COR-L47 (cell line): ENCODE data around the gene CDC42BPA.

Experiments
- DNase-seq: peaks from one replicate; lab custom pipeline; 2025; lab: John Stamatoyannopoulos, UW

The CDC42BPA gene

DNA sequence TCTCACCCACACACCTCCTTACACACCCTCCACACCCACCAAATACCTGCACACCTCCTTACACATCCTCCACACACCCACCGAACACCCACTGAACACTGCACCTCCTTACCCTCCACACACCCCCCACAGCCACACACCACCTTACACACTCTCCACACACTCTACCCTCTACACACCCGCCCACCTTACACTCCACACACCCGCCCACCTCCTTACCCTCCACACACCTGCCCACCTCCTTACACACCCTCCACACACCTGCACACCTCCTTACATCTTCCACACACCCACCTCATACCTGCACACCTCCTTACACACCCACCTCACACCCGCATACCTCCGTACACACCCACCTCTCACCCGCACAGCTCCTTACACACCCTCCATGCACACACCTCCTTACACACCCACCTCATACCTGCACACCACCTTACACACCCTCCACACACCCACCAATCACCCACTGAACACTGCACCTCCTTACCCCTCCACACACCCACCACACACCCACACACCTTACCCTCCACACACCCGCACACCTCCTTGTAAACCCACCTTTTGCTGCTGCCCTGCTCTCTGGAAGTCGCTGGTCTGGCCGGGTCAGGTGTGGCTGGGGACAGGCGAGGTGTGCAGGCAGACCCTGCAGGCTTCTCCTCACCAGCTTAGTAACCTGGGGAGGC, 339.7 kb downstream of the CDC42BPA start:
- no peak for DNase-seq

DNA sequence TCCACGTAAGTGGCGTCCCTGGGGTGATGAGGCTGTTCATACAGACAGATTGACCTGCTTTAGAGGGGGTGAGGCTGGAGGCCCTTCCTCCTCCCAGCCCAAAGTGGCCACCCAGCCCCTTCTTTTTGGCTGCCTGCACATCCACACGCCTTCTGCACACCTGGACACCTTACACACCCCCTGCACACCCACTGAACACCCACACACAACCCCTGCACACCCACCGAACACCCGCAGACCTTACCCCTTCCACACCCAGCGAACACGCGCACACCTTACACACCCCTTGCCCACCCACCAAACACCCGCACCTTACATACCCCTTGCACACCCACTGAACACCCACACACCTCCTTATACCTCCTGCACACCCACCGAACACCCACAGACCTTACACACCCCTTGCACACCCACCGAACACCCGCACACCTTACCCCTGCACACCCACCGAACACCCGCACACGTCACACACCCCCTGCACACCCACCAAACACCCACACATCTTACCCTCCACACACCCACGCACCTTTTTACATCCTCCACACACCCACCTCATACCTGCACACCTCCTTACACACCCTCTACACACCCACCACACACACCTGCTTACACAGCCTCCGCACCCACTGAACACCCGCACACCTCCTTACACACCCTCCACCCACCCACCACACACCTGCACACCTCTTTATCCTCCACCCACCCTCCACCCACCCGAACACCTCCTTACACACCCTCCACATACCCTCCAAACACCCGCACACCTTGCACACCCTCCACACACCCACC, 340.5 kb downstream of the CDC42BPA start:
- no peak for DNase-seq

DNA sequence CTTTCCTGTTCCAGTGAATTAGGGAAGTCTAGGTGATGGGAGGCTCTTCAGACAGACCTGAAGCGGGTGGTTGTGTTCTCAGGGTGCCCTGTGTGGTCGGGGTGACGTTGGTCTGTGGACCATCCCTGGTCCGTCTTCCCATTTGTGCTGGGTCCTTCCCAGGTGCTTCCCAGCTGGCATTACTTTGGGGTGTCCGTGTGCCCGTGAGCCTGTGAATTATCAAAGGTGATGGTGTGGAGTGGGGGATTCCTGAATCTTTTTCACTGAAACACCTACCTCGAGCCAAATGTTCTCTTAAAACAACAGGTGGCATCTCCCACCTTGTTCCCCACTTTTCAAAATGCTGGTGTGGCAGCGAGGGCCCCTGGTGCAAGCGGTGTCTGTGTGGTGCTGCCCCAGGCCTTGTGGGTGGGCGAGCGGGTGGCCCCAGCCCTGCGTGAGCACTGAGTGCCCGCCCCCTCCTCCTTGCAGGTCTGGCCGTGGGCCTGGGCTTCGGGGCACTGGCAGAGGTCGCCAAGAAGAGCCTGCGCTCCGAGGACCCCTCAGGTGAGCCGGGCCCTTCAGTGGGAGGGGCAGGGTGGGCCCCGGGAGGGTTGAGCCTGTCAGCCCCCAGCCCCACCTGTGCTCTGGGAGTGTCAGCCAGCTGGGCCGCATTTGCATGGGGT, 341.2 kb downstream of the CDC42BPA start:
- no peak for DNase-seq

DNA sequence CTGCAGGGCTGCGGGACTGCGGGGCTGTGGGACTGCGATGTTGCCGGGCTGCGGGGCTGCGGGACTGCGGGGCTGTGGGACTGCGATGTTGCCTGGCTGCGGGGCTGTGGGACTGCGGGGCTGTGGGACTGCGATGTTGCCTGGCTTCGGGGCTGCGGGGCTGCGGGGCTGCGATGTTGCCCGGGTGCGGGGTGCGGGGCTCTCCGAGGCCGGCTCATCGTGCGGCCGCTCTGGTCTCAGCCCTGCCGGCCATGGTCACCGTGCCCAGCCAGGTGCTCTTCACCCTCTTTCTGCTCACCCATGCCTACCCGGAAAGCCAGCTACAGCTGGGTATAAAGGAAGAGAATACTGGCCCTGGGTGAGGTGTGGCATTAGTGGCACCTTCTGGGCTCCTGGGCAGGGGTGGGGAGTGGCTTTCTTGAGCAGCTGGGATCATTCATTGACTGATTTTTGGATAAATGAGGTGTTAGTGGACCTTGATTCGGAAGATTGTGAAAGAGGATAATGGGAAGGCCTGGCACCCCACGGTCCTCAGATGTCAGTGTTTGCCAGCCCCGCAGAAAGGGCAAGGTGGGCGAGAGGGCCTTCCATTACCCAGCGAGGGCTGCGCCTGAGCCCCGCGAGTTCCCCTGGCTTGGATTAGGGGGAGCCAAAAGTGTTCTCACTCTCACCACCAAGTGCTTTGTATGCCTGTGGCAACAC, 341.9 kb downstream of the CDC42BPA start:
- DNase-seq: no peak

DNA sequence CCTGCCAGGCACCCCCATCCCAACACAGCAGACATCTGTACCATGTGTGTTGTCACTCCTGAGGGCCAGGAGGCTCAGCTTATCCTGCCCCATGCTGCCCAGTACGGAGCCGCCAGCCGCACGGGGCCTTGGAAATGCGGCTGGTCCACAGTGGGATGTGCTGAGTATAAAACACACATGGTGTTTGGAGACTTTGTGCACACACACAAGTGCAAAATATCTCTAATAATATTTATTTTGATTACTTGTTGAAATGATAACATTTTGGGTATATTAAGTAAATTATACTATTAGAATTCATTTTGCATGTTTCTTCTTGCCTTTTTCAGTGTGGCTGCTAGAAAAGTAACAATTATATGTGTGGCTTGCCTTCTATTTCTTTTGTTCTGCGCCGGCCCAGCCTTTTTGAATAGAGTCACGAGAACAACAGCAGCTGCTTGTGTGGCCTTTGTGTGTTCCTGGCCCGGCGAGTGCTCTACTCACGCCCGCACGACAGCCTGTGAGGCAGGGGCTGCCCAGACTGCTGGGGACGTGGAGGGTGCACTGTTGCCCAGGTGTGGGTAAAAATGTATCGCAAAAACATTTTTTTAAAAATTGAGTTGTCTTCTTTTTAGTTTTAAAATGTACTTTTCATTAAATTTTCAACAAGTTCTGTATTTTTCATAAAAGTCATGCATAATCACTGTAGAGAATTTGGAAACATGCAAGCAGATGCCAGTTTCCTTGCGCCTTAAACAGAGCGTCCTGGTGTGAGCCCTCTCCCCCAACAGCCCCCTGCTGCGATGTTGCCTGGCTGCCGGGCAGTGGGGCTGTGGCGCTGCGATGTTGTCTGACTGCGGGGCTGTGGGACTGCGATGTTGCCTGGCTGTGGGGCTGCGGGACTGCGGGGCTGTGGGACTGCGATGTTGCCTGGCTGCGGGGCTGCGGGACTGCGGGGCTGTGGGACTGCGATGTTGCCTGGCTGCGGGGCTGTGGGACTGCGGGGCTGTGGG, 342.7 kb downstream of the CDC42BPA start:
- peak; percentile 84 for DNase-seq

DNA sequence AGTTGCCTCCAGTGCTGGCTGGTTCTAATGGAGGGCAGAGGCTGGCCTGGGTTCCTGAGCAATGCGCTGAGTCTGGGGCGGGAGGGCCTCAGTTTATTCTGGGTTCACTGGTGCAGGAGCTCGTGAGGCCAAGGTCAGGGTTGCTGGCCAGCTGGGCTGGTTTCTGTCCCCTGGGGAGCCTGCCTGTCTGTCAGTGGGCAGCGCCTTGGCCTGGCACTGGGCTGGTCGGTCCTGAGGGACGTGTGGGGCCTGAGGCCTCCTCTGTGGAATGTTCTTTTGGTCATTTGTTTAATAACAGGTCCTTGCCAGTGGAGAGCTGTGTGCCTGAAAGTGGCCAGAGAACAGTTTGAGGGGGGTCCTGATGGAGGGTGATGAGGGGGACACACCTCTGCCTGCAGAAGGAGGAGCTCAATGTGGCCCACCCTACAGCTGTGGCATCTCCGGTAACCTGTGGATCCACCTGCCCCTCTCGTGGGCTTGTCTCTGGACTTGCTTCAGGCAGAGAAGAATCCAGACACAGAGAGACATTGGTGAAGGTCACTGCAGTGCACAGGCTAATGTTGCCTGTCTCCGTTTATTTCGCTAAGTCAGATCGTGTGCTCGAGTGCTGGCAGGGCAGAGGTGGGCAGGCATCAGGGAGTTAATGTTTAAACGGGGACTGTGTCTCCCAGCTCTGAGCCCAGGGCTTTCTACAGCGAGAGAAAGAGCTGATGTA, 343.6 kb downstream of the CDC42BPA start:
- DNase-seq: no peak

DNA sequence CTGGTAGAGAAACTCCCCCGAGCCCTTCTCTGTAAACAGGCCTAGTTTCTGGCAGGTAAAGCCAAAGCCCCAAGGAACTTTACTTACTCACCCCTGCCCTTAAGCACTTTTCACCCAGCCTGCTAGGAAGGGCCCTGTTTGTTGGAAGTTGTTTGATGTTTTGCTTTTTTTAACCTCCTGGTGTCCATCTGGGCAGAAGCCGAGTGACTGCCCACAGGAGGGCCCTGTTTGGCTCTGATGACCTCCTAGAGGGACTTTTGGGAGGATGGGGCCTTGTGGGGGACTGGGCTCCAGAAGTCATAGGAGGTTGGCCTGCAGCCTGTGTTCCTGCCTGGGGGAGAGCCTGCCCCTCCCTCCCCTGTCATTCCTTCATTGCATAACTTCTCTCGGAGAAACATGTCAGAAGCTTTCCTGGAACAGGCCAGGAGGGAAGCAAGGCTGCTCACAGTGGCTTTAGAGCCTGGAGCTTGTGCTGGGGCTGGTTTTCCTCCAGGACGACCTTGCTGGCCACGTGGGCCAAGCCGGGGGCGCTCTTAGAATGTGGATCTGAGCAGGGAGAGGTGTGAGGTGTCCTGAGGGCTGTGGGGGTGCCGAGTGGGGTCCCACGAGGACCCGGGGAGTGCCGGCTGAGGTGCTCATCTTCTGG, 344.3 kb downstream of the CDC42BPA start:
- no peak for DNase-seq

DNA sequence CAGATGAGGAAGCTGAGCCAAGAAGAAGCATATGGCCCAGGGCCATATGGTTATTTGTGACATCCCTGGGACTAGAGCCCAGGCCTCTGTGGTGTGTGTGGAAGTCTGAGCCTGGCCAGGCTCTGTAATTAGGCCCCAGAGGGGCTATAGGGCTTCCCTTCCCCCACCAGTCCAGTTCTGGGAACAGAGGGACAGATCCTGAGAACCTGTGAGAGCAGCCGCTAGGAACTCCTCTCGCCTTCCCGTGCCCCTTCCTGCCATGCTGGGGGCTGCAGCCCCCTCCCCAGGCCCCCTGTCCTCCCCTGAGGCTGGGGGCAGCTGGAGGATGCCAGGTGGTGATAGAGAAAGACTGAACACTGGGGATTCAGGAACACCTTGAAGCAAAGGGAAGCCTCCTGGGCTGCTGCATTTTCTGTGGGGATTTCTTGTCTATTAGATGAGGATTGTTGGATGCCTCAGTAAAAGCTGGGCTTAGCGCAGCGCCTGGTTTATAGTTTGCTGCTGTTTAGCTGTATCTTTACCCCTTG, 344.9 kb downstream of the CDC42BPA start:
- DNase-seq: no peak

DNA sequence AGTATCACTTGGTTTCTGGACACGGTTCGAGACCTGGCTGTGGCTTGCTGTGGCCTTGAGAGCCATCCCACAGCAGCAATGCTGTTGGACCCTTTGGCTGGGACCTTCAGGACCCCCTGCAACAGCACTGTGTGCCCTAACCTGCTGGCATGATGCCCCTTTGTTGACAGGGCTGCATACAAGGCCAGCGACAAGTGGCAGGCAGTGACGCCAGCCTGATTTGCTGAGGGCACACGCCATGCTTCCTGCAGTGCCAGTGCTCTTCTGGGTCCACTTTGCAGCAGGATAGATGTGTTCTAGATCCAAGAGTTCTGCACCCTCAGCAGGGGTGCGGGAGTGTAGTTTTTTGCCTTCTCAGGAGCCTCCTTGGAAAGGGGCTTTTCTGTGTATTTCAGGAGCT, 345.4 kb downstream of the CDC42BPA start:
- DNase-seq: no peak

DNA sequence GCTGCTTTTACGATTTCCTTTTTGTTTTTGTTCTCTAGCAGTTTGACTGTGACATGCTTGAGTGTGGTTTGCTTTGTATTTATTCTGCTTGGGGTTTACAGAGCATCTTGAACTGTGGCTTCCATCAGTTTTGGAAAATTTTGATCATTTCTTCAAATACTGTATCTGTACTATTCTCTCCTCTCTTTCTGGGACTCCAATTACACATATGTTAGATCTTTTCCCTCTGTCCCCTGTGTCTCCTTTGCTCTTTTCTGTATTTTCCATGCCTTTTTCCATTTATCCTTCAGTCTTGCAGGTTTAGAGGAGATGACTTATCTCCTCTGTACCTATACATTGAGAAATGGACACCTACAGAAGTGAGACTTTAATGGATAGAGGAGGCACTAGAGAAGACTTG, 346.5 kb downstream of the CDC42BPA start:
- no peak for DNase-seq

DNA sequence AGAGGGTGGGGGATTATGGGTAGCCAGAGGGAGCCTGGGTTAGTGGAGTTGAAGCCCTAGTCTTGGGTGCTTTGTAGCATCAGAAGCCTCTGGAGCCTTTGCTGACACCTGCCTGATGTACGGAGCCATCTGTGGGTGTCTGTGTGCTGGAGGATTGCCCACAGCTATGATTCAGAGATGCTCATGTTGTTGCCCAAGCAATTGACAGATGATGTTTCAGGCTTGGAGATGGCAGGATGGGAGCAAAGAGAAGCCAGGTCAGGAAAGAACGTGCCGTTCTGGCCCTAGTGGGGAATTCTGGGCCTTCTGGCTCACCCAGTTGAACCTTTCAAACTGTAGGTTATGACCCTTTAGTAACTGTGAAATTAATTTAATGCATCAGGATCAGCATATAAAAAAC, 350.6 kb downstream of the CDC42BPA start:
- DNase-seq: no peak

DNA sequence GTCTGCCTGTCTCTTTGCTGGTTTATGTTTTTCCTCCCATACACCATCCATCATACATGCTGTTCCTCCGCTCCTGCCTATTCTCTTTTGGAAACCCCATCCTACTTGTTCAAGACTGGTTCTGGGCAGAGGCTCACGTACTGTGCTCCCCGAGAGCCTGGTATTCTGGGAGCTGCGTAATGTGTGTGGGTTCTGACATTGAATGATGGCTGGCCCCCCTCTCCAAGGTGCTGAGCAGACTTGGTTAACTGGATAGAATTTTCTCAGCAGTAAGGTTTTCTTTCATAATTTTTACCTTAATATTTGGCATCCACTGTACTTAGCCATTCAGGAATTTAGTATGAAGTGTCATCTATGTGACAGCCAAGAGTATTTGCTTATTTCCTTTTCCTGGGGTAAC, 351.6 kb downstream of the CDC42BPA start:
- DNase-seq: no peak

DNA sequence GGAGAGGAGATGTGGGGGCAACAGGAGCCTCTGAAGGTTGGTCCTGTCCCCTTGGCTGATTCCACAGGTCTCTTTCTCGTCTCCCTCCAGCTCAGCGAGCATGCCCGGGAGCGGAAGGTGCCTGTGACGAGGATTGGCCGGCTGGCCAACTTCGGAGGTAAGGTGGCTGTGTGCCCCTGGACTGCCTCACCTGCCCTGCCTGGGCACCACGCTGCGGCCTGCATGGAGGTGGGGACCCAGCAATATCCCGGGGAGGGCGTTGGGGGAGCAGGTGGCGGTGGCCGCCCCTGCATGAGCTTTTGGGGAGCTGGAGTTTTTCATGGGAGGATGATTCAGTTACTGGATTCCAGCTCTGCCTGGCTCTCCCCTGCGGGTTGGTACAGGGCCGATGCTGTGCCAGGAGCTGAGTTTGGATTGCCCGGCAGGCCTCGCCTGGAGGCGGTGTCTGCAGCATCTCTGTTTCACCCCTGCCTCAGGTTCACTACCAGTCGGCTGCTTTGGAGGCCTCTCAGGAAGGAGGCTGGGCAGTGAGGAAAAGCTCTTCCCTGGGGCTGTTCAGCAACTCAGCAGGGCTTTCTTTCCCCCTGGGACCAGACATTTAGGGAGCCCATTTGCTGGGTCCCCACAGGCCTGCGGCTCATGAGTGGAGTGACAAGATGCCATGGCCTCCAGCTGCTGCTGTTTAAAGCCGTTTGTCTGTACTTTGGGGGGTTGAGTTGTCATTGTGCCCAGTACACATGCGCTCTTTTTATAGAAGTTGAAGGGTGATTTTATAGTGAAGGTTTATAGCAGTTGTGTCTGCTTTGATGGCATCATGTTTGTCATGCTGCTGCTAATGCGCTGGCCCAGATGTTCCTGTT, 352.5 kb downstream of the CDC42BPA start:
- DNase-seq: no peak

DNA sequence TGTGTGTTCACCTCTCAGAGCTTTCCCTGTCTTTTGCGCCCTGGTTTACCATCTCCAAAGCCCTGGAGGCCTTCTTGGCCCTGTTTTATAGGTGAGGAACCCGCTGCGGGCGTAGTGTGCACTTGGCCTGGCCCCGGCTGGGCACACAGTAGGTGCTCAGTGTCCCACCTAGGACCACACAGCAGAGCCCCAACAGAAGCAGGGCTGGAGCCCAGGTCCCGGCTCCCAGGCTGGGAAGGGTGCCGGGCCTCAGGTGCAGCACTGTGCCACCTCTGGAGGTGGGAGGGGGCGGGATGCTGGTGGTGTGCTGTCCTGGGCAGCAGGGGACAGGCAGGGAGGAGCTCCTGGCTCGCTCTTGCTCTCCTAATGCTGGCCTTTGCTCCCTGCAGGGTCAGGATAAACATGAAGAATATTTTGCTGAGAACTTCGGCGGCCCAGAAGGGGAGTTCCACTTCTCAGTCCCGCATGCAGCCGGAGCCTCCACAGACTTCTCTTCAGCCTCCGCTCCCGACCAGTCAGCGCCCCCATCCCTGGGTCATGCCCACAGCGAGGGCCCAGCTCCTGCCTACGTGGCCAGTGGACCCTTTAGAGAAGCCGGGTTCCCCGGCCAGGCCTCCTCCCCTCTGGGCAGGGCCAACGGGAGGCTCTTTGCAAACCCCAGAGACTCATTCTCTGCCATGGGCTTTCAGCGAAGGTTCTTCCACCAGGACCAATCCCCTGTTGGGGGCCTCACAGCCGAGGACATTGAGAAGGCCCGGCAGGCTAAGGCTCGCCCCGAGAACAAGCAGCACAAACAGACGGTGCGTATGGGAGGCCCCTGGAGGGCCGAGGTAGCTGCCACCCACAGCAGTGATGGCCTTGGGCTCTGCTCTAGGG, 353.4 kb downstream of the CDC42BPA start:
- no peak for DNase-seq

DNA sequence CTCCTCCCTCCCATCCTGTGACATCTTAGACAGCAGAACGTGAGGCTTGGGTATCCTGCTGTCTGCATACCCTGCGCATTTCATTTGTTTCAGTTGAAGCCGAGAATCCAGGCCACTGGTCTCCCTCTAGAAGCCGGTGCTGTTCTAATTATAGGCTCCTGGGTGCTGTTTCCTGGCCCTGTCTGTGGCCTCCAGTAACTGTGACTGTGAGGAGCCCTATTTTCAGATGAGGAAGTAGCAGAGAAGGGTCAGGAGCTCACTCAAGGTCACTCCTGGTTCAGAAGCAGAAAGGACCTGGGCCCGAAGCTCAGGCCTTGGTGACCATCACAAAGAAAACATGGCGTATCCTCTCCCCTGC, 354.2 kb downstream of the CDC42BPA start:
- no peak for DNase-seq

DNA sequence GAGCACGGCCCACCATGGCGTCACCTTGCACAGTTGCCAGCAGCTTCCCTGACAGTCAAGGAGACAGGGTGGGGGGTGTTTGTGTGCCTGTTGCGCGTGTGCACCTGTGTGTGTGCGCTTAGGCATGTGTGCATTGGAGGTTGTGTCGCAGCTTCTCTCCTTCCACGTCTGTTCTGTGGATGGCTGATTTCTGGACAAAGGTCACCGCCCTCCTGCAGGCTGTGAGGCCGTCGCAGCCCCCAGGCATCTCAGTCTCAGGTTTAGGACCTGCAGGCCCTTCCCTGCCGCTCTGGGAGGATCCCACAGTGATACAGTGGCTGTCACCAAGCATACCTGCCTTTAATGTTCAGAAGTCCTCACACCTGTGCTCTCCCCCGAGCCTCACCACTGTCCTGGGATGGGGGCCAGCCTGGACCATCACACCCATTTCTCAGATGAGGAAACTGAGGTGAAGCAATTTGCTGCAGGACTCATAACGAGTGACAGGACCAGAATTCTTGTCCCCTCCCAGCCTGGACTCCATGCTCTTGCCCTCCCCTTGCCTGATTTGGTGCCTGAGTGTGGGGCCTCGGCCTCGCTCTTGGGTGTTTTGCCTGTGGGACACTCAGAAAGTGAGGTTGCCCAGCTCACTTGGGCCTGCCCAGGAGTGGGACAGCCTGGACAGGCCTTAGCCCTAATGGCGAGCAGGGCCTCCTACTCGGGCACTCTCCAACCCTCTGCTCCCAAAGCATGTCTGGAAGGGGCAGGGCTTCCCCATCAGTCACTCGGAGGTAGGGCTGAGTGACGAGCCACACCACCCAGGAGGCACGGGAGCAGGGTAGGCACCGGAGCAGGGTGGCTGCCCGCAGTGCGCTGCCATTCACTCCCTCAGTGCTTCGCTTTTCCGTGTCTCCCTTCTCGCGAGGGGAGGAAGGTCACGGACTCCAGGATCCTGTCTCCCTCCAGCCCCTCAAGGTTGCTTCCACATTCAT, 355.6 kb downstream of the CDC42BPA start:
- DNase-seq: no peak
